ENCODE measurements around the gene USP21.

USP21 gene

GRCh38 chr1:161207173-161207572 lies 47.9 kb downstream of the USP21 start:
- TF ChIP-seq CTCF (conservative IDR thresholded peaks at IDR 0.05; ENCODE audit: low read length) = no peak
- DNase-seq (ENCODE audit: low read depth) = no peak
- H3K4me3 ChIP-seq (ENCODE audit: low read length) = no peak overlapping the region

- peak; percentile 63 for DNase-seq (ENCODE audit: low read depth)
- H3K4me3 ChIP-seq (ENCODE audit: low read length) = no peak overlapping the region
- TF ChIP-seq CTCF (conservative IDR thresholded peaks at IDR 0.05; ENCODE audit: low read length) = peak; percentile 92
Measured at GRCh38 chr1:161209790-161210409, 50.6 kb downstream of the USP21 start.

- DNase-seq (ENCODE audit: low read depth) = no peak
- TF ChIP-seq CTCF (conservative IDR thresholded peaks at IDR 0.05; ENCODE audit: low read length) = no peak
- H3K4me3 ChIP-seq (ENCODE audit: low read length) = no peak overlapping the region
Measured at GRCh38 chr1:161214369-161214768, 55.1 kb downstream of the USP21 start.

- TF ChIP-seq CTCF (conservative IDR thresholded peaks at IDR 0.05; ENCODE audit: low read length) = no peak
- DNase-seq (ENCODE audit: low read depth) = no peak
- H3K4me3 ChIP-seq (ENCODE audit: low read length) = no peak within 1 kb of the TSS
Measured at GRCh38 chr1:161215076-161215475, 55.8 kb downstream of the USP21 start, which contains the start of gene FCER1G. Gene FCER1G (plus strand): TSS chr1:161215295. CDS start chr1:161215322, 27 bp downstream.

Measured in AG10803 (cell line).